Panc1 (cell line): ENCODE results near the gene ACACA. TPM values are rescaled to one million over a fixed set of nuclear protein-coding genes. Genes with fewer than 3 reads are reported as not detected.

Experiments
- ATAC-seq: fragments of 200-7000 bp; cut with Tn5 transposase; 2 replicates; pipeline ENCODE4 v1.9.1; 2020; ENCODE audit warnings: mild to moderate bottlenecking, moderate library complexity
- BruUV-seq: library from RNA; stranded (reverse); fragments of 400-500 nt; replicated peaks from 2 replicates; lab custom pipeline; 2021; lab: Mats Ljungman, UMichigan
- CTCF ChIA-PET: fragments of 300-600 bp; sonication (Branson Sonifier 250); formaldehyde crosslinking; loops from one replicate; lab custom pipeline; 2022; ENCODE audit warnings: antibody characterized with exemption; lab: Charles Lee
- POLR2A ChIA-PET: fragments of 300-600 bp; sonication (Branson Sonifier 250); formaldehyde crosslinking; loops from one replicate; lab custom pipeline; 2022; ENCODE audit warnings: antibody characterized with exemption; lab: Charles Lee
- DNase-seq: peaks from one replicate; pipeline ENCODE4 v3.0.0-alpha.2; 2010; ENCODE audit warnings: low read depth, low spot score
- H3K27ac ChIP-seq: 2 replicates; pipeline ENCODE4 v1.5.1; 2011; ENCODE audit warnings: mild to moderate bottlenecking, low read length, inconsistent platforms
- H3K27me3 ChIP-seq: fragments of 200-500 bp; sonication (Bioruptor generic); 2 replicates; pipeline ENCODE4 v1.6.0; 2014; ENCODE audit warnings: low read length, inconsistent platforms; ENCODE audit not compliant: control insufficient read depth, insufficient read depth
- H3K36me3 ChIP-seq: fragments of 200-500 bp; sonication (Bioruptor generic); 2 replicates; pipeline ENCODE4 v1.5.1; 2014; ENCODE audit warnings: inconsistent platforms, mild to moderate bottlenecking, low read length, moderate library complexity; ENCODE audit not compliant: control insufficient read depth, insufficient read depth
- H3K4me1 ChIP-seq: 2 replicates; pipeline ENCODE4 v1.5.1; 2011; ENCODE audit warnings: inconsistent platforms, mild to moderate bottlenecking, low read length, moderate library complexity; ENCODE audit not compliant: control insufficient read depth, insufficient read depth
- H3K4me3 ChIP-seq, 2 experiments: 2 replicates each; pipeline ENCODE4 v1.5.1; 2011 to 2012; ENCODE audit warnings: low read depth in 2 of 2, low read length in 2 of 2, mild to moderate bottlenecking in 2 of 2, inconsistent platforms in 1 of 2, moderate library complexity in 1 of 2
- H3K9me3 ChIP-seq: fragments of 200-500 bp; sonication (Bioruptor generic); 2 replicates; pipeline ENCODE4 v1.5.1; 2014; ENCODE audit warnings: low read depth, mild to moderate bottlenecking, inconsistent platforms, low read length, moderate library complexity; ENCODE audit not compliant: control insufficient read depth, insufficient read depth
- CTCF ChIP-seq: fragments of 450-650 bp; IDR thresholded peaks from 2 replicates; pipeline ENCODE4 v1.5.1; 2017; ENCODE audit warnings: mild to moderate bottlenecking
- POLR2AphosphoS5 ChIP-seq: IDR thresholded peaks from 2 replicates; pipeline ENCODE4 v1.6.1; 2012; ENCODE audit warnings: mild to moderate bottlenecking, low read depth, low read length, moderate library complexity
- REST ChIP-seq, 2 experiments: IDR thresholded peaks; 2 replicates each; pipeline ENCODE4 v1.6.1; 2011 to 2012; ENCODE audit warnings: low read depth in 2 of 2, control low read depth in 1 of 2, low read length in 1 of 2, mild to moderate bottlenecking in 1 of 2, moderate library complexity in 1 of 2; ENCODE audit not compliant: insufficient read depth in 1 of 2
- SIN3A ChIP-seq: IDR thresholded peaks from 2 replicates; pipeline ENCODE4 v1.6.1; 2012; ENCODE audit warnings: low read depth, mild to moderate bottlenecking, low read length, moderate library complexity, borderline replicate concordance; ENCODE audit not compliant: insufficient read depth
- TCF7L2 ChIP-seq: IDR thresholded peaks from 2 replicates; pipeline ENCODE4 v1.6.1; 2011; ENCODE audit warnings: mild to moderate bottlenecking, low read depth, low read length, inconsistent platforms
- in situ Hi-C: cut with HindIII; loops from 2 replicates; pipeline ENCODE4 v1.10.0; 2016; ENCODE audit warnings: low sequenced_read_pairs, low pct_unique_long_range_greater_than_20kb
- intact Hi-C: fragments of 100-400 bp; cut with micrococcal nuclease; formaldehyde crosslinking; loops from one replicate; pipeline ENCODE4 v1.10.0; 2022; ENCODE audit not compliant: unreplicated experiment
- total RNA-seq: library from RNA; stranded (reverse); gene quantifications from one replicate; pipeline ENCODE4 v1.2.1, GENCODE V29; 2021; ENCODE audit not compliant: unreplicated experiment

Gene ACACA
- total RNA-seq, 1 experiment from 2014 or later, result 131 TPM

- intact Hi-C loops, result no loop called here
- DNase-seq, result no peak
- ChIA-PET CTCF (no interaction called here), POLR2A (no interaction called here)
- H3K4me1 ChIP-seq, result no peaks in the 10 kb centered on the region
- in situ Hi-C loops, result no loop called here
- no peak overlapping the region for H3K4me3 ChIP-seq
- no peaks in the 10 kb centered on the region for H3K9me3 ChIP-seq
- TF ChIP-seq REST (IDR thresholded peaks at IDR 0.05; ENCODE audit: insufficient read depth in 1 of 2, low read depth in 2 of 2, low read length in 1 of 2) (no peak), TCF7L2 (no peak), POLR2AphosphoS5 (no peak), SIN3A (no peak), CTCF (no peak)
- no peaks in the 10 kb centered on the region; the same call in 1 of the 2 replicates for H3K36me3 ChIP-seq
- BruUV-seq, result no TSS peak
- H3K27ac ChIP-seq, result no peak overlapping the region
- H3K27me3 ChIP-seq, result no peaks in the 10 kb centered on the region
- ATAC-seq, result no peak
Measured at GRCh38 chr17:37167756-37168155, 238.9 kb downstream of the ACACA start.

- TF ChIP-seq POLR2AphosphoS5 (no peak), SIN3A (no peak), CTCF (no peak), REST (IDR thresholded peaks at IDR 0.05; ENCODE audit: insufficient read depth in 1 of 2, low read depth in 2 of 2, low read length in 1 of 2) (no peak), TCF7L2 (no peak)
- no peak overlapping the region for H3K27ac ChIP-seq
- BruUV-seq, result no TSS peak
- ChIA-PET POLR2A (no interaction called here), CTCF (no interaction called here)
- ATAC-seq, result no peak
- H3K36me3 ChIP-seq, result no peaks in the 10 kb centered on the region; the same call in none of the 2 replicates
- H3K9me3 ChIP-seq, result no peaks in the 10 kb centered on the region
- in situ Hi-C loops, result no loop called here
- H3K27me3 ChIP-seq, result no peaks in the 10 kb centered on the region
- no peaks in the 10 kb centered on the region for H3K4me1 ChIP-seq
- intact Hi-C loops, result no loop called here
- no peak for DNase-seq
- no peak overlapping the region for H3K4me3 ChIP-seq
Measured at GRCh38 chr17:37164057-37164456, 242.6 kb downstream of the ACACA start.
